CD4-positive, alpha-beta T cell (primary cell): Measurements from ENCODE around the gene MRPL55. TPM values are rescaled to one million over a fixed set of nuclear protein-coding genes. Genes with fewer than 3 reads are reported as not detected.

ENCODE experiments used
- ATAC-seq: fragments of 200-7000 bp; cut with Tn5 transposase; one replicate; pipeline ENCODE4 v1.10.0; 2022; ENCODE audit warnings: mild to moderate bottlenecking; ENCODE audit not compliant: poor library complexity
- CTCF ChIA-PET: fragments of 350-600 bp; sonication (Branson Sonifier 250); formaldehyde crosslinking; loops from one replicate; lab custom pipeline; 2021; ENCODE audit warnings: antibody characterized with exemption, inconsistent platforms; lab: Charles Lee
- POLR2A ChIA-PET: fragments of 350-600 bp; sonication (Branson Sonifier 250); formaldehyde crosslinking; loops from one replicate; lab custom pipeline; 2021; ENCODE audit warnings: antibody characterized with exemption, inconsistent platforms; lab: Charles Lee
- DNase-seq, 14 experiments: peaks; one replicate each; pipeline ENCODE4 v3.0.0-alpha.2; 2013 to 2020; ENCODE audit warnings: mixed read lengths in 2 of 14
- H3K27ac ChIP-seq, 2 donors: one replicate each; pipeline versions ENCODE4 v1.5.1 to v1.7.0; 2013; ENCODE audit warnings: low read length in 2 of 2, low read depth in 1 of 2, mild to moderate bottlenecking in 1 of 2
- H3K27me3 ChIP-seq, 2 experiments: 1 replicate in 1 of 2; 2 replicates in 1 of 2; pipeline versions ENCODE4 v1.6.1 to v1.7.0; 2013; ENCODE audit warnings: low read length in 2 of 2, control low read depth in 1 of 2, mild to moderate bottlenecking in 1 of 2, moderate library complexity in 1 of 2; ENCODE audit not compliant: insufficient read depth in 2 of 2, control insufficient read depth in 1 of 2
- H3K36me3 ChIP-seq: one replicate; pipeline ENCODE4 v1.6.1; 2013; ENCODE audit warnings: low read length, control low read depth; ENCODE audit not compliant: insufficient read depth
- H3K4me1 ChIP-seq: one replicate; pipeline ENCODE4 v1.6.1; 2013; ENCODE audit warnings: low read length, control low read depth; ENCODE audit not compliant: insufficient read depth
- H3K4me3 ChIP-seq: one replicate; pipeline ENCODE4 v1.5.1; 2013; ENCODE audit warnings: mild to moderate bottlenecking, low read length, moderate library complexity
- H3K9me3 ChIP-seq, 2 experiments: 1 replicate in 1 of 2; 2 replicates in 1 of 2; pipeline versions ENCODE4 v1.6.1 to v1.7.0; 2013; ENCODE audit warnings: low read length in 2 of 2, mild to moderate bottlenecking in 2 of 2, control low read depth in 1 of 2, moderate library complexity in 1 of 2; ENCODE audit not compliant: control insufficient read depth in 1 of 2, insufficient read depth in 1 of 2
- H3K27ac Mint-ChIP-seq: one replicate; pipeline ENCODE4 v1.8.0; 2020; ENCODE audit warnings: mixed read lengths
- H3K27me3 Mint-ChIP-seq: one replicate; pipeline ENCODE4 v1.8.0; 2021; ENCODE audit warnings: mixed read lengths
- H3K36me3 Mint-ChIP-seq: one replicate; pipeline ENCODE4 v1.8.0; 2021; ENCODE audit warnings: low read depth, mixed read lengths
- H3K4me1 Mint-ChIP-seq: one replicate; pipeline ENCODE4 v1.8.0; 2021; ENCODE audit warnings: low read depth, mixed read lengths
- H3K4me3 Mint-ChIP-seq: one replicate; pipeline ENCODE4 v1.8.0; 2020; ENCODE audit warnings: mild to moderate bottlenecking, mixed read lengths
- H3K9me3 Mint-ChIP-seq: one replicate; pipeline ENCODE4 v1.8.0; 2020; ENCODE audit warnings: mixed read lengths
- intact Hi-C, 2 experiments: fragments of 100-400 bp; cut with DNase I in 1 of 2; cut with micrococcal nuclease in 1 of 2; formaldehyde crosslinking; loops; one replicate each; pipeline versions ENCODE4 v1.15.1 to v1.9.0; 2023 to 2025; cut with DNase I, micrococcal nuclease
- total RNA-seq, 174 experiments: library from RNA in 2 of 174; stranded (reverse) in 2 of 174; gene quantifications; one replicate each; pipeline ENCODE4 v1.2.3 and lab custom pipeline; 2021 to 2026
- TF ChIP-seq, protein P1 (sequence below): fragments of 200-600 bp; IDR thresholded peaks from one replicate; pipeline ENCODE4 v1.8.0; 2022; ENCODE audit warnings: antibody characterized with exemption, mild to moderate bottlenecking

MRPL55 gene
- total RNA-seq, 2 experiments from 2014 or later: 120 to 128 TPM

DNA sequence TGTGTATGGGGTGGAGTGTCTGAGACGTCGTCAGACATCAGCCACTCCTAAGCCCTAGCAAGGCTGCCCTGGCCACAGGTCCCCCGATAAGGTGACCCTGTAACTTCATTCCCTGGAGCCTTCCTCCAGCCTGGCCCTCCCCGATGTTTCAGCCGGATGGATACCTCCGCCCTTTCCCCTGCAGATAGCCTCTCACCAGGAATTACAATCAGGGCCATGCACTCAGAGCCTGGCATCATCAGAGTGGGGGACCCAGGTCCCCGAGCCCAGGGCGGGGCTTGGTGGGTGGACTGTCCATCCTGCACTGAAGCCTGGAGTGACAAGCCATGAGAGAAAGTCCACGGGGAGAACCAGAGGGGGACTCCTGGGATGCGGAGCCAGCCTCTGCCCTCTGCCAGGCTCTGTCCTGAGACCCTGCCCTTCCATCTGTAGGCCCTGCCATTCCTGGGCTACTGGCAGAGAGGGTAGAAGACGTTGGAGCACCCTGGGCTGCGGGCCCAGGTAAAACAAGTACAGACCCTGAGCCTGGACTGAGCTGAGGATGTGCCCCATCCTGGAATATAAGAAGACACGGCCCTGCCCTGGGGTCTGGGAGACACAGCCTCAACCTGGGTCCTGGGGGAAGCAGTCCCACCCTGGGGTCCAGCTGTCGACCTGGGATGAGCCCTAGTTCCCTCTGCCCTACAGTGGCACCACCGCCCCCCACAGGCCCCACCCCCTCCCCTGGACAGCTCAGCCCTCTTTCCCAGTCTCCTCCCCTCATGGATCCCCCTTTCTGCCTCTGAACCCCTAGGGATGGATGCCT is 43.4 kb downstream of the MRPL55 start:
- POLR2A ChIA-PET: interaction anchor here (0.9 kb wide), 1 partner anchor 16 kb away, joined by 3 read pairs; no protein-coding TSS in a partner anchor
- Mint-ChIP-seq H3K27ac (no peak overlapping the region), H3K27me3 (peaks cover 30% of the 10 kb centered on the region), H3K4me1 (peaks cover 6% of the 10 kb centered on the region), H3K9me3 (no peaks in the 10 kb centered on the region), H3K36me3 (no peaks in the 10 kb centered on the region), H3K4me3 (no peak overlapping the region)
- no peaks in the 10 kb centered on the region for H3K36me3 ChIP-seq
- DNase-seq: peak in 1 of 14 experiments; percentile 16
- no peak overlapping the region for H3K27ac ChIP-seq
- peaks cover 4% of the 10 kb centered on the region for H3K4me1 ChIP-seq
- TF ChIP-seq, protein P1, sequence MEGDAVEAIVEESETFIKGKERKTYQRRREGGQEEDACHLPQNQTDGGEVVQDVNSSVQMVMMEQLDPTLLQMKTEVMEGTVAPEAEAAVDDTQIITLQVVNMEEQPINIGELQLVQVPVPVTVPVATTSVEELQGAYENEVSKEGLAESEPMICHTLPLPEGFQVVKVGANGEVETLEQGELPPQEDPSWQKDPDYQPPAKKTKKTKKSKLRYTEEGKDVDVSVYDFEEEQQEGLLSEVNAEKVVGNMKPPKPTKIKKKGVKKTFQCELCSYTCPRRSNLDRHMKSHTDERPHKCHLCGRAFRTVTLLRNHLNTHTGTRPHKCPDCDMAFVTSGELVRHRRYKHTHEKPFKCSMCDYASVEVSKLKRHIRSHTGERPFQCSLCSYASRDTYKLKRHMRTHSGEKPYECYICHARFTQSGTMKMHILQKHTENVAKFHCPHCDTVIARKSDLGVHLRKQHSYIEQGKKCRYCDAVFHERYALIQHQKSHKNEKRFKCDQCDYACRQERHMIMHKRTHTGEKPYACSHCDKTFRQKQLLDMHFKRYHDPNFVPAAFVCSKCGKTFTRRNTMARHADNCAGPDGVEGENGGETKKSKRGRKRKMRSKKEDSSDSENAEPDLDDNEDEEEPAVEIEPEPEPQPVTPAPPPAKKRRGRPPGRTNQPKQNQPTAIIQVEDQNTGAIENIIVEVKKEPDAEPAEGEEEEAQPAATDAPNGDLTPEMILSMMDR: no peak
- H3K9me3 ChIP-seq: peaks cover 0 to 41% of the 10 kb centered on the region in 2 experiments
- CTCF ChIA-PET: no interaction called here
- intact Hi-C loops: no loop called here
- ATAC-seq: no peak
- no peak overlapping the region for H3K4me3 ChIP-seq
- H3K27me3 ChIP-seq: peaks cover 45 to 78% of the 10 kb centered on the region in 2 experiments

DNA sequence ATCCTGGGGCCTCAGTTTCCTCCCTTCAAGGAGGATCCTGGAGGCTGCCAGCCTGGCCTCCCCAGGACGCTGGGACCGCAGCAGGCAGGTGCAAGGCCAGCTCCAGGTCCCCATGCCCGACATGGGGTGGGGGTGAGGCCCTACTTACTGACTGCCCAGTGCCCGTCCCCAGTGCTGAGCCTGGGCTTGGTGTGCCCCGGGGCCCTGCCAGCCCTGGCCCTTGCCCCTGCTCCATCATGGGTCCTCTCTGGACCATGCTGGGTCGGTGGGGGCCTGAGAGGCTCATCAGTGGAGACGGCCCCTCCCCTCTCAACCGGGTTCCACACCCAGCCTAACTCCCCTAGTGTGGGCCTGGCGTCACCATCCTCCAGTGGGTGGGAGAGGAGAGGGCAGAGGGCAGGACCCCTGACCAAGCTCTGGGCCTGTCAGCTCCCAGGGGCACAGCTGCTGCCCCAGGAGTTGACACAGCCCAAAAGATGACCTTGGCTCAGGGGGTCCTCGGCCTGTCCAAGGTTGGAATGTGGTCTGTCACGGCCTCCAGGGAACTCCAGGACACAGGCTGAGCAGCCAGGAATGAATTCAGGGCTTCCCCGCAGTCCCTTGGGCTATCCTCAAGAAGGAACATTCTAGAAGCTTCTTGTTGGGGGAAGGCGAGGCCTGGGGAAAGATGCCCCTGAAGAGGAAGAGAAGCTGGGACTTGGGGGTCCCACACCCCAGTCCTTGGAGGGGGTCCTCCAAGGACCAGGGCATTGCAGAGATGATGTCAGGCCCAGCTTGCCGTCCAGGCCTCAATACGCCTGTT is 44.2 kb downstream of the MRPL55 start:
- intact Hi-C loops: no loop called here
- Mint-ChIP-seq H3K9me3 (no peaks in the 10 kb centered on the region), H3K27ac (no peak overlapping the region), H3K4me1 (peaks cover 6% of the 10 kb centered on the region), H3K4me3 (no peak overlapping the region), H3K36me3 (no peaks in the 10 kb centered on the region), H3K27me3 (peaks cover 34% of the 10 kb centered on the region)
- no peak for ATAC-seq
- Histone ChIP-seq H3K4me3 (no peak overlapping the region), H3K27ac (no peak overlapping the region), H3K36me3 (no peaks in the 10 kb centered on the region), H3K27me3 (peaks cover 53 to 84% of the 10 kb centered on the region in 2 experiments), H3K4me1 (peaks cover 12% of the 10 kb centered on the region), H3K9me3 (peaks cover 0 to 49% of the 10 kb centered on the region in 2 experiments)
- POLR2A ChIA-PET: no interaction called here
- TF ChIP-seq, protein P1: no peak
- peak in 1 of 14 experiments; percentile 25 for DNase-seq
- CTCF ChIA-PET: no interaction called here

DNA sequence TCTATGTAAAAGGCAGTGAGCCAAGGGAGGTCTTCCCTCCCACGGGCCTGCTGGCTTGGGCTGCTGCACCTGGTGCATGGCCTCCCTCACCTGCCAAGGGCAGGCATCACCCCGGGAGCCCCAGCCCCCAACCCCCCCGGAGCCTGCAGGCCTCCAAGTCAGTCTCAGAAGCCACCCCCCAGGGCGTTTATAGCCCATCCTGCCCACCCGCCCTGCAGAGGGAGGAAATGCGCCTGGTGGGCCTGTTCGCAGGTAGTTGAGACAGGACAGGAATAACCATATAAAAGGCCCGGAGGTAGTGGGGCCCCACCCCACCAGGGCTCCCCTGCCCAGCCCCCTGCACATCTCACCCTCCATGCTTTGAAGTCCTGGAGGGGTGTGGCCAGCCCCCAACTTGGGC is 44.8 kb downstream of the MRPL55 start:
- intact Hi-C loops: no loop called here
- Mint-ChIP-seq H3K27me3 (peaks cover 34% of the 10 kb centered on the region), H3K9me3 (no peaks in the 10 kb centered on the region), H3K4me1 (peaks cover 6% of the 10 kb centered on the region), H3K4me3 (no peak overlapping the region), H3K27ac (no peak overlapping the region), H3K36me3 (no peaks in the 10 kb centered on the region)
- H3K27me3 ChIP-seq: peaks cover 54 to 86% of the 10 kb centered on the region in 2 experiments
- H3K36me3 ChIP-seq: no peaks in the 10 kb centered on the region
- ChIA-PET CTCF (no interaction called here), POLR2A (interaction anchor here (0.5 kb wide), 1 partner anchor 382 kb away, joined by 3 read pairs; no protein-coding TSS in a partner anchor)
- no peak overlapping the region for H3K27ac ChIP-seq
- TF ChIP-seq, protein P1: no peak
- H3K4me1 ChIP-seq: peaks cover 18% of the 10 kb centered on the region
- ATAC-seq (no peak), DNase-seq (peak in 1 of 14 experiments; percentile 21)
- no peak overlapping the region for H3K4me3 ChIP-seq
- peaks cover 0 to 55% of the 10 kb centered on the region in 2 experiments for H3K9me3 ChIP-seq
